Measurements from ENCODE around the gene DIP2B. TPM values are rescaled to one million over a fixed set of nuclear protein-coding genes. Genes with fewer than 3 reads are reported as not detected.
A peak's percentile ranks its signal among the peaks of the same experiment; 100 is the strongest.

The DIP2B gene
- polyA plus RNA-seq, 2 of the 4 experiments (the other 2 are of a cell fraction) = 16.9 to 29.3 TPM

- FAIRE-seq (no peak), ATAC-seq (0 out of 6 replicates have a peak, but pooled peaks of 1 of the 2 experiments have one; percentile 26), DNase-seq (ENCODE audit: low read depth in 1 of 2, low spot score in 1 of 2) (no peak)
- Histone ChIP-seq H3K4me3 (no peak overlapping the region), H3K4me2 (peak overlapping the region; percentile 14; the same call in 1 of the 3 replicates), H3K9me3 (no peaks in the 10 kb centered on the region), H3K4me1 (peaks cover 42% of the 10 kb centered on the region), H3K27ac (no peak overlapping the region)
- CTCF ChIA-PET = interaction anchor here (0.6 to 1.9 kb wide), 5 partner anchors 11 to 58 kb away, joined by 3 to 7 read pairs (median 4); partner anchors contain the start of gene DIP2B
- 81% methylated on average over 7 of the region's 7 CpGs for WGBS (ENCODE audit: missing lambda C conversion rate)
- POLR2A ChIA-PET = no interaction called here
- TF ChIP-seq EHF (CRISPR knock-in tag; IDR thresholded peaks at IDR 0.05) (no peak), MAZ (IDR thresholded peaks at IDR 0.05; ENCODE audit: borderline replicate concordance, low read depth, low read length) (no peak), RAD21 (conservative IDR thresholded peaks at IDR 0.05 in 1 of 2, IDR thresholded peaks at IDR 0.05 in 1 of 2) (no peak), SREBF2 (IDR thresholded peaks at IDR 0.05) (no peak), TFCP2L1 (CRISPR knock-in tag; IDR thresholded peaks at IDR 0.05) (no peak), HOXB13 (CRISPR knock-in tag; IDR thresholded peaks at IDR 0.05; ENCODE audit: low read depth) (no peak), TP53 (CRISPR knock-in tag; IDR thresholded peaks at IDR 0.05) (no peak), ZFP36 (IDR thresholded peaks at IDR 0.05; ENCODE audit: borderline replicate concordance, partially characterized antibody) (no peak), ZSCAN20 (CRISPR knock-in tag; IDR thresholded peaks at IDR 0.05) (no peak)
Observed at GRCh38 chr12:50562520-50563433, 58.0 kb downstream of the DIP2B start.

GRCh38 chr12:50563434-50563787, 58.6 kb downstream of the DIP2B start:
- WGBS (ENCODE audit: missing lambda C conversion rate) = 100% methylated on average over 1 of the region's 1 CpG
- ChIA-PET CTCF (interaction anchor here (1.2 to 1.9 kb wide), 4 partner anchors 10 to 59 kb away, joined by 3 to 7 read pairs (median 4); partner anchors contain the start of gene DIP2B), POLR2A (no interaction called here)
- DNase-seq (ENCODE audit: low read depth in 1 of 2, low spot score in 1 of 2) = no peak
- 0 out of 6 replicates have a peak overlapping the region, but pooled peaks of 1 of the 2 experiments have one; percentile 1 for H3K27ac ChIP-seq
- TF ChIP-seq CTCF (IDR thresholded peaks at IDR 0.05) = no peak
- no peak for TF ChIP-seq FOXS1 (CRISPR knock-in tag; IDR thresholded peaks at IDR 0.05)
- TF ChIP-seq ZNF302 (CRISPR knock-in tag; IDR thresholded peaks at IDR 0.05) = no peak
- TF ChIP-seq JUN (IDR thresholded peaks at IDR 0.05) = no peak
- no peak for TF ChIP-seq RNF2 (IDR thresholded peaks at IDR 0.05; ENCODE audit: borderline replicate concordance, low read depth)
- TF ChIP-seq NFE2L2 (conservative IDR thresholded peaks at IDR 0.05; ENCODE audit: low read length) = no peak
- TF ChIP-seq RAD21 (conservative IDR thresholded peaks at IDR 0.05 in 1 of 2, IDR thresholded peaks at IDR 0.05 in 1 of 2) = no peak
- no peak for TF ChIP-seq POLR2AphosphoS2 (conservative IDR thresholded peaks at IDR 0.05; ENCODE audit: low read length)
- no peak for TF ChIP-seq CEBPB (IDR thresholded peaks at IDR 0.05)
- no peak for TF ChIP-seq GATA3 (IDR thresholded peaks at IDR 0.05; ENCODE audit: borderline replicate concordance)
- no peak for TF ChIP-seq HOXA7 (CRISPR knock-in tag; IDR thresholded peaks at IDR 0.05)
- TF ChIP-seq HES2 (IDR thresholded peaks at IDR 0.05) = no peak
- TF ChIP-seq HEYL (CRISPR knock-in tag; IDR thresholded peaks at IDR 0.05) = no peak
- no peak for TF ChIP-seq SMC3 (IDR thresholded peaks at IDR 0.05)
- no peak for TF ChIP-seq RFX5 (IDR thresholded peaks at IDR 0.05)
- TF ChIP-seq EP300 (IDR thresholded peaks at IDR 0.05) = no peak
- TF ChIP-seq ZC3H11A (IDR thresholded peaks at IDR 0.05) = no peak
- no peak for TF ChIP-seq EHF (CRISPR knock-in tag; IDR thresholded peaks at IDR 0.05)
- TF ChIP-seq, protein P1, sequence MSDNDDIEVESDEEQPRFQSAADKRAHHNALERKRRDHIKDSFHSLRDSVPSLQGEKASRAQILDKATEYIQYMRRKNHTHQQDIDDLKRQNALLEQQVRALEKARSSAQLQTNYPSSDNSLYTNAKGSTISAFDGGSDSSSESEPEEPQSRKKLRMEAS (IDR thresholded peaks at IDR 0.05) = no peak
- no peak for TF ChIP-seq ATOH8 (CRISPR knock-in tag; IDR thresholded peaks at IDR 0.05; ENCODE audit: low read depth)
- H3K4me2 ChIP-seq = no peak overlapping the region
- no peak overlapping the region for H3K4me3 ChIP-seq
- ATAC-seq = peak in 1 of 2 experiments; percentile 23; a peak in 3 of 6 replicates
- H3K9me3 ChIP-seq = no peaks in the 10 kb centered on the region
- H3K4me1 ChIP-seq = peaks cover 49% of the 10 kb centered on the region
- FAIRE-seq = no peak

All from A549 (cell line).